Measurements from ENCODE around the gene TGFBI.

- TF ChIP-seq CTCF (IDR thresholded peaks at IDR 0.05) (no peak), EZH2phosphoT487 (IDR thresholded peaks at IDR 0.05) (no peak)
Observed at GRCh38 chr5:136011414-136012001, 17.3 kb upstream of the TGFBI start.
